ENCODE data around the gene ZKSCAN1.
"Not testable (repeated sequence)": the region's sequence is repeated elsewhere in the genome, so short reads cannot be mapped to it uniquely, and the experiment has no call there.

Gene ZKSCAN1

DNA sequence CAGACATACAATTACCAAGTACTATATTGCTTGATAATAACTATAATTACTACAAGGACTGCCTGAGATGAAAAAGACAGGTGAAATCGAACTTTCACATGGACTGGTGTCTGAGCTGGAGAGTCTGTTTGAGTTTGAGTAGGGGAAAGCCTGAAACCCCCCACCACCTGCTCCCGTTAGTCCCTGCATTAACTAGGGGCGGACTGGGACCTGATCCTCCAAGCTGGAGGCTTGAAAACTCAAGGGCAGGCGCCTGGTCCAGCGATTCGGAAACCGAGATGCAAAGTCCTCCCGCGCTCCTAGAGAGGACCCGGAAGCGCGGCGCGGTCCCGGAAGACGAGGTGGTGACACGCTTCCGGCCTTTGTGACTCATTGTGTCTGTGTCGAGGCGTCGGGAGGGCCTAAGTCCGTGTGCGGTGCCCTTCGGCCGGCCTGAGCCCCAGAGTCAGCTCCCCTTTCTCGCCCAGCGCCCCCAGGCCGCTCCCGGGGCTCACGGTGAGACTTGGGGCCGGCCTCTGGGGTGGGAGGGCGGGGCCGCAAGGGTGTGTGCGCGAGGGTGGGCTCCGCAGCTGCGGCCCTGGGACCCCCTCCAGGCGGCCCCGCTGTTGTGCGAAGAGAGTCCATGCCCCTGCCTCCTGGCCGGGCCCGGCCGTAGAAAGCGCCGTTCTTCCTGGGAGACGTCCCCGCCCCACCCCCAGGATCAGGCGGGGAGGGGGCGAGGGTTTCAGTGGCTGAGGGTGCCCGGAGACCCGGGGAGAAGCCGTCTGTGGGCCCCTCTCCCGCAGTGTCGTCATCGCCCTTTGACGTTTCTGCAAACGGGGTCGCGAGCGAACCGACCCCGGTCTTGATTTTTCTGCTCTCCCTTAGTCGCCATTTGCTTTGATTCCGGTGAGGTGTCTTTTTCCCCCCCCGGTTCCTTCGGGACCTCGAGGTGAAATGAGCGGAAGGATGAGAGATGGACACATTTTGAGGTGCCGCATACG is at the start of gene ZKSCAN1:
Gene ZKSCAN1 (plus strand): TSS at position 365 of the 983 bp plus-strand sequence. CDS start 7,911 bp downstream, outside the sequence.
- peak; percentile 91 for DNase-seq

DNA sequence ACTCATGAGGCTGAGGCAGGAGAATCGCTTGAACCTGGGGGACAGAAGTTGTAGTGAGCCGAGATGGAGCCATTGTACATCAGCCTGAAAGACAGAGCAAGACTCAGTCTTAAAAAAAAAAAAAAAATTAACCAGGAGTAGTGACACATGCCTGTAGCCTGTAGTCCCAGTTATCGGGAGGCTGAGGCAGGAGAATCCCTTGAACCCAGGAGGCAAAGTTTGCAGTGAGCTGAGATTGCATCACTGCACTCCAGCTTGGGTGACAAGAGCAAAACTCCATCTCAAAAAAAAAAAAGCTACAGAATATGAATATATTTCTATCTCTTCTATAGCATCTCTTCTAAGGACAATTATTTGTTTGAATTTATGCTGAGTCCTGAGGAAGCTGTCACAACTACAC is 46.1 kb upstream of the ZKSCAN1 start:
- DNase-seq = no peak

DNA sequence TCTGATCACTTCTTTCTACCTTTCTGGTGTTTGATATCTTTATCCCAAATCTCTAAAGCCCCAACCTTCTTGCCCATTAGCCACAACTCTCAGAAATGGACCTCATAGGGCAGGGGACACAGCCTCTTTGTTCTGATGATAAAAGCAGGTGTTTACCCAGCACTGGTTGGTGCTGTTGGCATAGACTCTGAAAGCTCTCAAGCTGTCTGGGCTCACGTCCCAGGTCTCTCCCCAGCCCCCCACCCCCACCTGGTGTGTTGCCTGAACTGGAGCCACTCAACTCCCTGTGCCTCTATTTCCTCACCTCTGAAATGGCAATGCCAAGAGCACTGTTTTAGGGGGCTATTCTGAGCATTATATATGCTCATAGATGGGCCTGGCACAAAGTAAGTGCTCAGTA is 45.6 kb upstream of the ZKSCAN1 start:
- DNase-seq = not testable (repeated sequence)

DNA sequence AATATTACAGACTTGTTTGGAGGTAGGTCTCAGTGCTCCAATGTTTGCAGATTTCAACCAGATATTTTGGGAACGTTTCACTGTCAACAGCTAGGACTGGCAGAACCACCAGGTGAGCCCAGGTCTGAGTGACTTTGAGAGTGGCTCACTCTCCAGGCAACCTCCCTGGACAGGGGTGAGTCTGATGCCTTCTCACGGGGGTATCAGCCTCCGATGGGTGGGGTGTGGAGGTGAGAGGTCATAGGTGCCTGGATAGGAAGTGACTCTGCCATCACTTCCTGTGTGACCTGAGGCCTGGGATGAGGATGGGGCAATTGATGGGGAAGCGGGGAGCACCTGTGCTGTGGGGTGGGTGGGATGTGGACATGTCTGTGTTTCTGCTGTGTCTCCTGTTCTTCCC is 44.2 kb upstream of the ZKSCAN1 start:
- DNase-seq = no peak

DNA sequence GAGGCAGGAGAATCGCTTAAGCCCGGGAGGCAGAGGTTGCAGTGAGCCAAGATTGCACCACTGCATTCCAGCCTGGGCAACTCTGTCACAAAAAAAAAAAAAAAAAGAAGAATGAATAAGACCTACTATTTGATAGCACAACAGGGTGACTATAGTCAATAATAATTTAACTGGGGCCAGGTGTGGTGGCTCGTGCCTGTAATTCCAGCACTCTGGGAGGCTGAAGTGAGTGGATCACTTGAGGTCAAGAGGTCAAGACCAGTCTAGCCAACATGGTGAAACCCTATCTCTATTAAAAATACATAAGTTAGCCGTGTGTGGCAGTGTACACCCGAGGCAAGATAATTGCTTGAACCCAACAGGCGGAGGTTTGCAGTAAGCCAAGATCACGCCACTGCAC is 41.6 kb upstream of the ZKSCAN1 start:
- DNase-seq = not testable (repeated sequence)

DNA sequence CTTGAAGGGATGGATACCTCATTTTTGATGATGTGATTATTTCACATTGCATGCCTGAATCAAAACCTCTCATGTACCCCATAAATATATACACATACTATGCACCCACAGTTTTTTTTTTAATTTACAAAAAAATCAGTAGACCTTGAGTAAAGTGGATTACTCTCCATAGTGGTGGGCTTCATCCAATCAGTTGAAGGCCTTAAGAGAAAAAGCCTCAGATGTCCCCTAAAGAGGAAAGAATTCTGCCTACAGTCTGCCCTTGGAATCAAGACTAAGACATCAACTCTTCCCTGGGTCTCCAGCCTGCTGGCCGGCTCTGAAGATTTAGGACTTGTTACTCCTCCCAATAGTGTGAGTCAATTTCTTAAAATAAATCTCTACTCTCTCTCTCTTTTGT is 40.7 kb upstream of the ZKSCAN1 start:
- no peak for DNase-seq

DNA sequence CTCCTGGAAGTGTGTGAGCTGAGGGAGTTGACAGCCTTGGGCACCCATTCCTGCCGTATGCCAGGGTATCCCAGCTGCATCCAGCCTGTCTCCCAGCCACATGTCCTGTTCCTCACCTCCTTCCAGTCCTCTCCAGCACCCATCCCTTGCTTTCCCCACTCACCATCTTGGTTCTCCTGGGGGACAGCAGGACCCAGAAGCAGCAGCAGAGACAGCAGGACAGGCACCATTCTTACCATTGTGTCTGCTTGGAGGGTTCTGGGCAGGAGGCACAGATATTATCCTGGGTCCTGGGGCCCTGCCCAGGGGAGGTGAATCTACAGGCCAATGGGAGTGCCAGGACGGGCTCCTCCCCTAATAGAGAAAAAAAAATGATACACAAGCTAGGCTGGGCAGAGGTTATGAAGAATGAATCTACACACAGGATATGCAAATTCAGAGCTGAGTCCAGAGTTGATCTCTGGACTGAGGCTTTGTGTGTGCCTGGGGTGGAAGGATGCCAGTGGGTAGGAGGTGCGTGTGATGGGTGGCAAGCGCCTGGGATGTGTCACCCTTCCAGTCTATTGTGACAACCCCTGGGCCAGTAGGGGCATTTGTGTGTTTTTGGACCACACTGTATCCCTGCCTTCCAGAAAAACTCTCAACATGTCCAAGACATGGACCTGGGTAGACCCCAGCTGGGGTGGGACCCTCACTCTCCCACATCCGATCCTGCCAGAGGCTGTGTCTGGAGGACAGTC is 39.4 kb upstream of the ZKSCAN1 start, which contains the start of gene AZGP1:
Gene AZGP1 (minus strand): TSS at position 250 of the 740 bp plus-strand sequence. CDS start 11 bp downstream, at position 239.
- DNase-seq = no peak

DNA sequence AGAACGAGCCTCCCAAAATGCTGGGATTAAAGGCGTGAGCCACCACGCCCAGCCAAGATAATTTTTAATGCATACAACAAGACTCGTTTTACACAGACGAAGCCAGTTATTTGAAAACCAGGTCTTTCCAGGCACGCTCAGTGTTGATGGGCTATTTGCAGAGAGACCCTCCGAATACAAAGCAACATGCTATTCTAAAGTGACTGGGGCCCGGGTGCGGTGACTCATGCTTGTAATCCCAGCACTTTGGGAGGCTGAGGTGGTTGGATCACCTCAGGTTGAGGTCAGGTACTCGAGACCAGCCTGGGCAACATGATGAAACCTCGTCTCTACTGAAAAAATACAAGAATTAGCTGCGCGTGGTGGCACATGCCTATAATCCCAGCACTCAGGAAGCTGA is 38.8 kb upstream of the ZKSCAN1 start:
- no peak for DNase-seq

DNA sequence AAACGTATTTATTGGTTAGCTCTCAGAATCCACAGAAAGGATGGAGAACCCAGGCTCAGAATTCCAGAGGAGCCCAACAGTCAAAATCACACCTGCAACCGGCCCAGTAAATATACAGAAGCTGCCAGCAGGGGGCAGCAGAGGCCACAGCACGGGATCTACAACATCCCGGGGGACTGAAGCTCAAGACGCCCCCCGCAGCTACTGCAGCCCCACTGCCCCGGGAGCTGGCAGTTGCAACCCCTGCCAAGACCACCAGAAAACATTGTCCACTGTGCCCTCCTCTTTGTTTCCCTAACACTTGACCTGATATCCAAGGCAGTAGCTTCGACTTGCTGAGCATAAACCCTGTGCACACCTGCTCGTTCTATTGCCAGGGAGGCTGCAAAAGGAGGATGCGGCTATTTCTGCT is 35.6 kb upstream of the ZKSCAN1 start:
- DNase-seq = peak; percentile 22

DNA sequence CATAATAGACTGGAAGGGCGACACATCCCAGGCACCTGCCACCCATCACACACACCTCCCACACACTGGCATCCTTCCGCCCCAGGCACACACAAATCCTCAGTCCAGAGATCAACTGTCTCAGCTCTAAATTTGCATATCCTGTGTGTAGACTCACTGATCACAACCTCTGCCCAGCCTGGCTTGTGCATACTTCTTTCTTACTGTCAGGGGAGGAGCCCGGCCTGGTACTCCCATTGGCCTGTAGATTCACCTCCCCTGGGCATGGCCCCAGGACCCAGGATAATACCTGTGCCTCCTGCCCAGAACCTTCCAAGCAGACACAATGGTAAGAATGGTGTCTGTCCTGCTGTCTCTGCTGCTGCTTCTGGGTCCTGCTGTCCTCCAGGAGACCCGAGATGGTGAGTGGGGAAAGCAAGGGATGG is 34.9 kb upstream of the ZKSCAN1 start:
- not testable (repeated sequence) for DNase-seq

DNA sequence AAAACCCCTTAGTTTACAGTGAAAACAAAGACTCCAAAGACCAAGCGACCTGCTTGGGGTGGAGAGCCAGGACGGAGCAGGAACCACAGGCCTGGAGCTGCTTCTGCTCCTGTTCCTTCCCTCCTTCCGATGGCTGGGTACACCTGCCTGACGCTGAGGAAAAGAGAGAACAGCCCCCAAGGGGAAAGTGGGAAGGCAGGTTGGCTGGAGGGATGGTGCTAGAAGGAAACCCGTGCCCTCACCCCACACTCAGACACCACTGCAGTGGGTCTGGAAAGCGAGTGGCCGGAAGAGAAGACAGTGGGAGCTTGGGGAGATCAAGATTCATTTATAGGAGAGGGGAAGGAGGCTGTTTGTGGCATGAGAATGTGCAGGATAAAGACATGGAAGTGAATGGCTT is 34.3 kb upstream of the ZKSCAN1 start:
- not testable (repeated sequence) for DNase-seq

DNA sequence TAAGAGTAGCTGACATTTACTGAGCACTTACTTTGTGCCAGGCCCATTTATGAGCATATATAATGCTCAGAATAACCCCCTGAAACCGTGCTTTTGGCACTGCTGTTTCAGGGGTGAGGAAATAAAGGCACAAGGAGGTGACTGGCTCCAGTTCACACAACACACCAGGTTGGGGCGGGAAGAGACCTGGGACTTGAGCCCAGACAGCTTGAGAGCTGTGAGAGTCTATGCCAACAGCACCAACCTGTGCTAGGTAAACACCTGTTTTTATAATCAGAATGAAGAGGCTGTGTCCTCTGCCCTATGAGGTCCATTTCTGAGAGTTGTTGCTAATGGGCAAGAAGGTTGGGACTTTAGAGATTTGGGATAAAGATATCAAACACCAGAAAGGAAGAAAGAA is 30.8 kb upstream of the ZKSCAN1 start:
- DNase-seq = no peak

DNA sequence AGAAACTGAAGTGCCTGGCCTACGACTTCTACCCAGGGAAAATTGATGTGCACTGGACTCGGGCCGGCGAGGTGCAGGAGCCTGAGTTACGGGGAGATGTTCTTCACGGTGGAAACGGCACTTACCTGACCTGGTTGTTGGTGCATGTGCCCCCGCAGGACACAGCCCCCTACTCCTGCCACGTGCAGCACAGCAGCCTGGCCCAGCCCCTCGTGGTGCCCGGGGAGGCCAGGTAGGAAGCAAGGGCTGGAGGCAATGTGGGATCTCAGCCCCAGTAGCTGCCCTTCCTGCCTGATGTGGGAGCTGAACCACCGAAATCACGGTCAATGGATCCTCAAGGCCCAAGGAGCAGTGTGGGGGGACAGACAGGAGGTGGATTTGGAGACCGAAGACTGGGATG is 28.1 kb upstream of the ZKSCAN1 start:
- DNase-seq = not testable (repeated sequence)

DNA sequence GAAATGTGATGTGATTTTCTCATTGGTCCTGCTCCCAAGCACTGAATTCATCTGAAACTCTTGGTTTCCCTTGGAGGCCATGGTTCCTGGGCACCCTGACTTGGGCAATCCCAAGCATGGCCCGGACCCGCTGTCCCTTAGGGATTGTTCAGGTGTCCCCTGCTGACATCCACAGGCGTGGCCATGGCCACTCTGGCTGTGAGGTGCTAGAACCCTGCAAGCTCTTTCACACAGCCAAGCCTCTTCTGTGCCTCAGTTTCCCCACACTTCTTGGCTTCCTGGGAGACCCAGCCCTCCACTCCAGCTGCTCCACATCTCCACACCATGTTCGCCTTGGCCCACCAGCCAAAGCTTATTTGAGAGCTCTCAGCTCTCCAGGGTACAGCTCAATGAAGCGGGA is 27.6 kb upstream of the ZKSCAN1 start:
- no peak for DNase-seq

DNA sequence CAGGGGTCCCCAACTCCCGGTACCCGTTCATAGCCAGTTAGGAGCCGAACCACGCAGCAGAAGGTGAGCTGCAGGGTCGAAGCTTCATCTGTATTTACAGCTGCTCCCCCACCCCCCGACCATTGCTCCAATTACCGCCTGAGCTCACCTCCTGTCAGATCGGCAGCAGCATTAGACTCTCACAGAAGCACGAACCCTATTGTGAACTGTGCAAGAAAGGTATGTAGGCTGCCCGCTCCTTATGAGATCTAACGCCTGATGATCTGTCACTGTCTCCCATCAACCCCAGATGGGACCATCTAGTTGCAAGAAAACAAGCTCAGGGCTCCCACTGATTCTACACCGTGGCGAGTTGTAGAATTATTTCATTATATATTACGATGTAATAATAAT is 24.9 kb upstream of the ZKSCAN1 start:
- no peak for DNase-seq

DNA sequence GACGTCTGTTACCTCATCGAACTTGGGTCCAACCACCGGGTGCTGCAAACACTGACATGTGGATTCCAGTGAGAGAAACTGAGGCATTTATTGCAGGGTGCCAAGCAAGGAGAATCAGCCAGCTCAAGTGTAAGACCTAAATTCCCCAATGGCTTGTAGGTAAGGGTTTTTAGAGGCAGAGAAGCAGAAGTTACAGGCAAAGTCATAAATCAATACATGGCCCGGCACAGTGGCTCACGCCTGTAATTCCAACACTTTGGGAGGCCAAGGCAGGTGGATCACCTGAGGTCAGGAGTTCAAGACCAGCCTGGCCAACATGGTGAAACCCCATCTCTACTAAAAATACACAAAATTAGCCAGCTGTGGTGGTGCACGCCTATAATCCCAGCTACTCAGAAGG is 23.9 kb upstream of the ZKSCAN1 start:
- not testable (repeated sequence) for DNase-seq

DNA sequence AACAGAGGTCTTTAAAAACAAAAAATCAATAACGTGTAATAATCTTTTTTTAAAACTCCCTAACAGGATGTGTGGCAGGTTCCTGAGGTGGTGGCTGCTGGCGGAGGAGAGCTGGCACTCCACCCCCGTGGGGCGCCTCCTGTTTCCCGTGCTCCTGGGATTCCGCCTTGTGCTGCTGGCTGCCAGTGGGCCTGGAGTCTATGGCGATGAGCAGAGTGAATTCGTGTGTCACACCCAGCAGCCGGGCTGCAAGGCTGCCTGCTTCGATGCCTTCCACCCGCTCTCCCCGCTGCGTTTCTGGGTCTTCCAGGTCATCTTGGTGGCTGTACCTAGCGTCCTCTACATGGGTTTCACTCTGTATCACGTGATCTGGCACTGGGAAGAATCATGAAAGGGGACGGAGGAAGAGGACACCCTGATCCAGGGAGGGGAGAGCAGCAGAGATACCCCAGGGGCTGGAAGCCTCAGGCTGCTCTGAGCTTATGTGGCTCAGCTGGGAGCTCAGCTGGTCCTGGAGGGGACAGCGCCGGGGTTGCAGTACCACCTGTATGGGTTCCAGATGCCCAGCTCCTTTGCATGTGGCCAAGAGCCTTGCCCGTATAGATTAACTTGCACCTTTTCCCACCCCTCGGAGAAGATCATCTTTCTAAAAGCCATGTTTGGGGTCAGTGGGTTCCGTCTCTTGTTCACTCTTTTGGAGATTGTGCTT is 22.9 kb upstream of the ZKSCAN1 start:
- DNase-seq = no peak

DNA sequence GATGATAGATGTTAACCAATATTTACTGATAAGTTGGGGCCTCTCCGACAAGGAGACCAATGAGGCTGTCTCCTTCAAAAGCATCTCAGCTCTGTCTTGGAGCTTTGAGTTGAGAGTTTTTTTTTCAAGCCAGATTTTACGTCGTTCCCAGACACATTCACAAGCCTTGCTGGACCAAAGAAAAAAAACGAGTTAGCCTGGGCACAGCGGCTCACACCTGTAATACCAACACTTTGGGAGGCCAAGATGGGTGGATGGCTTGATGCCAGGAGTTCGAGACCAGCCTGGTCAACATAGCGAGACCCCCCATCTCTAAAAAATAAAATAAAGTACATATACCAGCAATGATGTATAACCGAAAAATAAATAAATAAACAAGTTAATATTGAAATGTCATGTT is 20.6 kb upstream of the ZKSCAN1 start:
- DNase-seq = no peak

DNA sequence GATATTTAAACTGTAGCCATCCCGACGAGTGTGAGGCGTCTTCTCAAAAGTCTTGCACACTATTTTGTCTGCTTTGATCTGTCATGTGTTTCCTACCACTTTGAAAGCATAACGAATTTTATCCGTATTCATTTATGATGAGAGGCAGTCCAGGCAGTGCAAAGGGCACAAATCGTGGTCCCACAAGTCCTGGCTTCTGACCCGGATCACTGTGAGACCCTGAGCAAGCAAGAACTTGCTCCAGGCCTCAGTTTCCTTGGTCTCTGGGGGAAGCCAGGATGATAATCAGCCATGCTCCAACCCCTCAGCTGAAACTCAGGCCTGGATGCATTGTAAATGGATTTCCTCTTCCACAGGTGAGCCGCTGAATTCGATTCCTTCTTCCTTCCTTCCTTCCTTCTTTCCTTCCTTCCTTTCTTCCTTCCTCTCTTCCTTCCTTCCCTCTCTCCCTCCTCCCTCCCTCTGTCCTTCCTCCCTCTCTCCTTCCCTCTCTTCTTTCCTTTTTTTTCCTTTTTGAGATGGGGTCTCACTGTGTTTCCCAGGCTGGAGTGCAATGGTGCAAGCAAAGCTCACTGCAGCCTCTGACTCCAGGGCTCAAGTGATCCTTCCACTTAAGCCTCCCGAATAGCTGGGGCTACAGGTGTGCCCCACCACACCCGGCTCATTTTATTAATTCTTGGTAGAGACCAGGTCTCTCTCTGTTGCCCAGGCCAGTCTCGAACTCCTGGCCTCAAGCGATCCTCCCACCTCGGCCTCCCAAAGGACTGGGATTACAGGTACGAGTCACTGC is 18.4 kb upstream of the ZKSCAN1 start:
- no peak for DNase-seq

DNA sequence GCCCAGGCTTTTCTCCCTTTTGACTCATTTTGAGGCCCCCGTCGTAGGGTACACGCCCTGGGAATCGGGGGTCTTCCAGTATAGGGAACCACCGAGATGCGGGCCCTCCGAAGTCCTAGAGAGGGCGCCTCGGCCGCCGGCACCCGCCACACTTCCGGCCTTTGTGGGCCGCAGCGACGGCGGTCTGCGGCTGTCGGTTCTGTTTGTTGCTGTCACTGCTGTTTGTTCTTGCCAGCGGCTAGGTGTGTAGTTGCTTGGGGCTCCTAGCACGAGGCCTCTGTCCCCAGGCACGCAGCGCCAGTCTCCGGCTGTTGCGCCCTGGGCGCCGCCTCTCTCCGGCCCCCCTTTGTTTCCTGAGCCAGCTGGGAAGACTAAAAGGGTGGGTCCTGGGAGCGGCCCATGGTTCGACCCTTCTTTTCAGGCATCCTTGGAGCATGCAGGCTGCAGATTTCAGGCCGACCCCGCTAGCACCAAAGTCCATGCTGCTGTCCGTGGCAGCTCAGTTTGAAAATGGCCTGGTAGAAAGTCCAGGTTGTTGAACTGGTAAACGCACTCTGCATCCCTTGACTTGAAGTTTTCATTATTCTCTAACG is 17.8 kb upstream of the ZKSCAN1 start:
- no peak for DNase-seq

DNA sequence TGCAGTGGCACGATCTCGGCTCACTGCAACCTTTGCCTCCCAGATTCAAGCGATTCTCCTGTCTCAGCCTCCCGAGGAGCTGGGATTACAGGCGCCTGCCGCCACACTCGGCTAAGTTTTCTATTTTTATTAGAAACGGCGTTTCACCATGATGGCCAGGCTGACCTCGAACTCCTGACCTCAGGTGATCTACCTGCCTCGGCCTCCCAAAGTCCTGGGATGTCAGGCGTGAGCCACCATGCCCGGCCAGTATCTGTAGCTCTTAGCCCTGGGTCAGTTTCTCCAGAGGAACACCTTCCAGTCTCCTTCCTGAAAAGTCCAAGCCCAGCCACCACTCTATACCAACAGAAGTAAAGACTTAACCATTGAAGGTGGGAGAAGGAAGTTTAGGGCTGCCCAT is 15.2 kb upstream of the ZKSCAN1 start:
- no peak for DNase-seq

Data from NCI-H2107 (cell line).